Vagina (tissue), 2 donors: ENCODE results near the gene EVL.

Source experiments
- CTCF ChIP-seq, 3 experiments: fragments of 450-650 bp in 2 of 3; fragments of 200-600 bp in 1 of 3; sonication (generic) in 1 of 3; IDR thresholded peaks; one replicate each; pipeline ENCODE4 v1.5.1; 2017 to 2019; ENCODE audit warnings: antibody characterized with exemption in 3 of 3, mild to moderate bottlenecking in 2 of 3, moderate library complexity in 2 of 3
- POLR2A ChIP-seq, 2 donors: fragments of 450-650 bp; IDR thresholded peaks; one replicate each; pipeline ENCODE4 v1.6.1; 2017; ENCODE audit warnings: antibody characterized with exemption in 2 of 2, mild to moderate bottlenecking in 2 of 2, moderate library complexity in 2 of 2

- TF ChIP-seq CTCF (IDR thresholded peaks at IDR 0.05) (no peak), POLR2A (IDR thresholded peaks at IDR 0.05) (no peak)
These were observed 25.3 kb upstream of the EVL start for GRCh38 chr14:100039903-100040302.
